MM.1S (cell line): ENCODE data around the gene TNIP1.

Experiments used
- EZH2phosphoT487 ChIP-seq: fragments of 300-600 bp; sonication (generic); IDR thresholded peaks from 2 replicates; pipeline ENCODE4 v1.6.1; 2018; ENCODE audit warnings: antibody characterized with exemption, low read length
- TF ChIP-seq, protein P1 (sequence below): fragments of 300-600 bp; sonication (generic); IDR thresholded peaks from 2 replicates; pipeline ENCODE4 v1.5.1; 2016; ENCODE audit warnings: antibody characterized with exemption, low read length, mixed read lengths

DNA sequence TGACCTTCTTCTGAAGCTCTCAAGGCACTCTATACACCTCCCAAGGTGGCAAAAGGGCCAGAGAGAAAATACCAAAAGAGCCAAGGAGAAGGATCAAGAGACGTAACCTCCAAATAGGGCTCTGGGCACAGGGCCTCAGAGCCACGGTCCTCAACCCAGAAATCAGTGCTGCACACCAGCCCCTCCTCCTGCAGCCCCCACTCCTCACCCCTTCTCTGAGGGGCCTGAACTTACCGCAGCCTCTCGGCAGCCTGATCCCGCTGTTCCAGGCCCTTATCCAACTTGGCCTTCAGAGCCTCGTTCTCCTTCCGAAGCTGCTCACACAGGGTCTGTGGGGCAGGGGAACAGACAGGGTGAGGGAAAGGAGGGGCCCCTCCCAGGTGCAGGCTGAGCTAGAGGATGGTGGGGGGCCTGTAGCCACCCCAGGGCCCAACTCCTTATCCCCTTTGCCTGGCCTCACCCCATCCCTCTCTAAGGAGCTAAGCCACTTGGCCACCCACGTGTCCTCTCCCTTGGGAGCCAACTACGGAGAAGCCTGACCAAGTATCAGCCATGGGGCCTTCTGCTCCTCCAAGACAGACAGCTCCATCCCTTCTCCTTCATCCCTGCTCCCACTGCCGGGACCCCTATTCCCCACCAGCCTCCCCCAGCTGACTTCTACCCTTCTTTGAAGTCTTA, 28.8 kb downstream of the TNIP1 start:
- TF ChIP-seq, protein P1, sequence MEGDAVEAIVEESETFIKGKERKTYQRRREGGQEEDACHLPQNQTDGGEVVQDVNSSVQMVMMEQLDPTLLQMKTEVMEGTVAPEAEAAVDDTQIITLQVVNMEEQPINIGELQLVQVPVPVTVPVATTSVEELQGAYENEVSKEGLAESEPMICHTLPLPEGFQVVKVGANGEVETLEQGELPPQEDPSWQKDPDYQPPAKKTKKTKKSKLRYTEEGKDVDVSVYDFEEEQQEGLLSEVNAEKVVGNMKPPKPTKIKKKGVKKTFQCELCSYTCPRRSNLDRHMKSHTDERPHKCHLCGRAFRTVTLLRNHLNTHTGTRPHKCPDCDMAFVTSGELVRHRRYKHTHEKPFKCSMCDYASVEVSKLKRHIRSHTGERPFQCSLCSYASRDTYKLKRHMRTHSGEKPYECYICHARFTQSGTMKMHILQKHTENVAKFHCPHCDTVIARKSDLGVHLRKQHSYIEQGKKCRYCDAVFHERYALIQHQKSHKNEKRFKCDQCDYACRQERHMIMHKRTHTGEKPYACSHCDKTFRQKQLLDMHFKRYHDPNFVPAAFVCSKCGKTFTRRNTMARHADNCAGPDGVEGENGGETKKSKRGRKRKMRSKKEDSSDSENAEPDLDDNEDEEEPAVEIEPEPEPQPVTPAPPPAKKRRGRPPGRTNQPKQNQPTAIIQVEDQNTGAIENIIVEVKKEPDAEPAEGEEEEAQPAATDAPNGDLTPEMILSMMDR, result no peak
- TF ChIP-seq EZH2phosphoT487, result no peak
